ENCODE results near the gene DLG5.

Gene DLG5

DNA sequence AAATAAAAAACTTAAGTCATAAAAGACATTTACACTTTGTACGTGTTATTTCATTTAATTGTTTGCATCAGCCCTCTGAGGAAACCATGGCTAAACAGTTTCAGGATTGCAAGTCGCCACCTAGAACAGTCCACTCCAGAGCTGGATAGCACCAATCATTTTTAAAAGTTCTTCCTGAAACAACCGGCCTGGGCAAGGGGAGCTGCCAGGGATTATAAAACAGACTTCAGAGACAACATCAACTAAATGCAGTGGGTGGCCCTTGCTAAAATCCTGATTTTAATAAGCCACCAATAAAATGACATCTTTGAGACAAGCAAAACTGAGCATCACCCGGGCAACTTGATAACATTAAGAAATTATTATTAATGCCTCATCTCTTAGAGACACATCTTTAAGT lies 13.5 kb downstream of the DLG5 start:
- no peak overlapping the region for H3K27ac ChIP-seq (ENCODE audit: insufficient read depth, low read length, poor library complexity, severe bottlenecking)
- H3K27me3 ChIP-seq (replicated peaks; ENCODE audit: control insufficient read depth, insufficient read depth, low read length, poor library complexity, severe bottlenecking): no peaks in the 10 kb centered on the region
- H3K4me3 ChIP-seq (ENCODE audit: insufficient read depth, low read depth, low read length, poor library complexity, severe bottlenecking): no peak overlapping the region
- H3K4me1 ChIP-seq (ENCODE audit: control insufficient read depth, insufficient read depth, low read length, poor library complexity, severe bottlenecking): no peaks in the 10 kb centered on the region
- H3K36me3 ChIP-seq (ENCODE audit: control insufficient read depth, insufficient read depth, low read length): no peaks in the 10 kb centered on the region
- no peak for DNase-seq
- H3K9me3 ChIP-seq (ENCODE audit: control insufficient read depth, low read length): no peaks in the 10 kb centered on the region

DNA sequence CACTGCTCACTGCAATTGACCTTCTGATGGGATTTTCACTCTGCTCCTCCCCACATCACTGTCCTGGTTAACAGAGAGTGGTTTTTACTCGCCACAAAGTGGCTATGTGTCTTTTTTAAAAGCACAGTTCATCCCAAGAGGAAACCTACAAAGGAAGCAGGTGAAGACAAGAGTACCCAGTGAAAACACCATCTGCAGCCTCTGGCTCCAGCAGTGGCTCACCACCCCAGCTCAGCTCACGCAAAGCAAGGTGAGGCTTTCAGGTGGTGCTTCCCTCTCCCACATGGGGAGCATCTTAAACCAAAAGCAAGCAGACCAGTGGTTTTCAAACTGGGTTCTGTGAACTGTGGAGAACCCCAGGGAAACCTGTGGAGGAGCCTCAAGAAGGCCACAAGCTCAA lies 14.0 kb downstream of the DLG5 start:
- Histone ChIP-seq H3K4me1 (ENCODE audit: control insufficient read depth, insufficient read depth, low read length, poor library complexity, severe bottlenecking) (no peaks in the 10 kb centered on the region), H3K4me3 (ENCODE audit: insufficient read depth, low read depth, low read length, poor library complexity, severe bottlenecking) (no peak overlapping the region), H3K27ac (ENCODE audit: insufficient read depth, low read length, poor library complexity, severe bottlenecking) (no peak overlapping the region), H3K9me3 (ENCODE audit: control insufficient read depth, low read length) (no peaks in the 10 kb centered on the region), H3K27me3 (replicated peaks; ENCODE audit: control insufficient read depth, insufficient read depth, low read length, poor library complexity, severe bottlenecking) (no peaks in the 10 kb centered on the region), H3K36me3 (ENCODE audit: control insufficient read depth, insufficient read depth, low read length) (no peaks in the 10 kb centered on the region)
- DNase-seq: no peak

DNA sequence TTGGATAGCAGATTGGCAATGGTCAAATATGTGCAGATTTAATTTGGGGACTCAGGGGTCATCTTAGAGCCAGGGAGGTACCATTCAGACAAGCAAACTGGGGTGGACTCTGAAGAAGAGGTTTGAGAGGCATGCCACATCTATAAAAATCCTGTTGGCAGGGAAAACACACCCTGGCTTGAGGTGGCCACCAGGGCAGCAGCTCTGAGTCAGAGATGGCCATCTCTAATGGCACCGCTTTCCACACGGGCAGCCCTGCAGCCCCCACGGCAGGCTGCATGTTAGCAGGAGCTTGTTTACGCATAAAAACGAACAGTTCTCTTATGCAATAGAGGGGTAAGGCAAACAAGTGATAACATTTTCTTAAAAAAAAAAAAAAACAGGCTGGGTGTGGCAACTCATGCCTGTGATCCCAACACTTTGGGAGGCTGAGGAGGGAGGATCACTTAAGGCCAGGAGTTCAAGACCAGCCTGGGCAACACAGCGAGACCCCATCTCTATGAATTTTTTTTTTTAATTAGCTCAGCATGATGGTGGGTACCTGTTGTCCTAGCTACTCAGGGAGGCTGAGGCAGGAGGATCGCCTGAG lies 14.9 kb downstream of the DLG5 start:
- H3K36me3 ChIP-seq (ENCODE audit: control insufficient read depth, insufficient read depth, low read length): no peaks in the 10 kb centered on the region
- no peak for DNase-seq
- H3K9me3 ChIP-seq (ENCODE audit: control insufficient read depth, low read length): no peaks in the 10 kb centered on the region
- no peak overlapping the region for H3K4me3 ChIP-seq (ENCODE audit: insufficient read depth, low read depth, low read length, poor library complexity, severe bottlenecking)
- no peak overlapping the region for H3K27ac ChIP-seq (ENCODE audit: insufficient read depth, low read length, poor library complexity, severe bottlenecking)
- H3K4me1 ChIP-seq (ENCODE audit: control insufficient read depth, insufficient read depth, low read length, poor library complexity, severe bottlenecking): no peaks in the 10 kb centered on the region
- no peaks in the 10 kb centered on the region for H3K27me3 ChIP-seq (replicated peaks; ENCODE audit: control insufficient read depth, insufficient read depth, low read length, poor library complexity, severe bottlenecking)

DNA sequence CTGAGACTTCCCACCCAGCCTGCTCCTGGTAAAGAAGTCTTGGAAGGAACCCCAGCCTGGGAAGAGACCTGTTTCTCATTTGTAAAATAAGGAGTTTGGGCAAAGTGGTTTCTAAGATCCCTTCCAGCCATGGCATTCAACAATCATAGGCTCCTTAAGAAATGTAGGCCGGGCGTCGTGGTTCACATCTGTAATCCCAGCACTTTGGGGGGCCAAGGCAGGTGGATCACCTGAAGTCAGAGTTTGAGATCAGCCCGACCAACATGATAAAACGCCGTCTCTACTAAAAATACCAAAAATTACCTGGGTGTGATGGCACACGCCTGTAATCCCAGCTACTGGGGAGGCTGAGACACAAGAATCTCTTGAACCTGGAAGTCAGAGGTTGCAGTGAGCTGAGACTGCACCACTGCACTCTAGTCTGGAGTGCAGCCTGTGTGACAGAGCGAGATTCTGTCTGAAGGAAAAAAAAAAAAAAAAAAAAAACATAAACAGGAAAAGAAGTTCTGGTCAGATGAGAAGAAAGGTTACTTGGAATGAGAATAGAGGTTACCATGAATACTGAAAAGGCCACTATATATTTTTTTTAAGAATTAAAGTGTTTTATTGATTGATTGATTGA lies 15.9 kb downstream of the DLG5 start:
- H3K27ac ChIP-seq (ENCODE audit: insufficient read depth, low read length, poor library complexity, severe bottlenecking): no peak overlapping the region

DNA sequence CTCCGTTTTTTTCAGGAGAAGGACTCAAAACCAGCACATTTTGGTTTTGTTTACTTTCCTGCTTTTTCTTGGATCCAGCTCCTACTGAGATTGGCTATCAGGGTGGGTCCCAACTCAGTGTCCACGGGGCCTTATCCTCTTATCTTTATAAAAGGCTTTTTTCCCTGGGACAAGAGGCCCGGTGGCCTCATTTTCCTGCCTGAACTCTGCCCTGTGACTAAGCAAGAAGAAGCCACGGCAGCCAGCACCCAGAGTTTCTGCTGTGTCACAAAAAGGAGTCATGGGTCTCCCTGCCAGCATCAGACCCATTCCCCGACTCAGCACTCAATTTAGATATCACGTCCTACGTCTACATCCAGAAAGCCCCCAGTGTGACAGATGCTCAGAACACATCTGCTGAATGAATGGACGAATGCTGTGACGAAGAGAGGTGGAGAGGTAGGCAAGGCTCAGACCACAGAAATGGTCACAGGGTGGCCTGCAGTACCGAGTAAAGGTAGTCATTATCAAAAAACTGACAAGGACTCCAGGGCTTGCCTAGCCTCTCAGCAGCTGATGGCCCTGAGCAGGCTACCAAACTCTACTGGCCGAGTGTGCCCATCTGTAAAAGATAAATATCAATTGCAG lies 16.7 kb downstream of the DLG5 start:
- H3K4me3 ChIP-seq (ENCODE audit: insufficient read depth, low read depth, low read length, poor library complexity, severe bottlenecking): no peak overlapping the region
- H3K27ac ChIP-seq (ENCODE audit: insufficient read depth, low read length, poor library complexity, severe bottlenecking): no peak overlapping the region
- H3K36me3 ChIP-seq (ENCODE audit: control insufficient read depth, insufficient read depth, low read length): no peaks in the 10 kb centered on the region
- DNase-seq: no peak
- H3K9me3 ChIP-seq (ENCODE audit: control insufficient read depth, low read length): no peaks in the 10 kb centered on the region
- no peaks in the 10 kb centered on the region for H3K4me1 ChIP-seq (ENCODE audit: control insufficient read depth, insufficient read depth, low read length, poor library complexity, severe bottlenecking)
- no peaks in the 10 kb centered on the region for H3K27me3 ChIP-seq (replicated peaks; ENCODE audit: control insufficient read depth, insufficient read depth, low read length, poor library complexity, severe bottlenecking)

More for the DNA sequence above, 15.9 kb downstream of the DLG5 start:
- Histone ChIP-seq H3K36me3 (ENCODE audit: control insufficient read depth, insufficient read depth, low read length) (no peaks in the 10 kb centered on the region), H3K9me3 (ENCODE audit: control insufficient read depth, low read length) (no peaks in the 10 kb centered on the region), H3K4me1 (ENCODE audit: control insufficient read depth, insufficient read depth, low read length, poor library complexity, severe bottlenecking) (no peaks in the 10 kb centered on the region), H3K27me3 (replicated peaks; ENCODE audit: control insufficient read depth, insufficient read depth, low read length, poor library complexity, severe bottlenecking) (no peaks in the 10 kb centered on the region), H3K4me3 (ENCODE audit: insufficient read depth, low read depth, low read length, poor library complexity, severe bottlenecking) (no peak overlapping the region)
- DNase-seq: no peak

DNA sequence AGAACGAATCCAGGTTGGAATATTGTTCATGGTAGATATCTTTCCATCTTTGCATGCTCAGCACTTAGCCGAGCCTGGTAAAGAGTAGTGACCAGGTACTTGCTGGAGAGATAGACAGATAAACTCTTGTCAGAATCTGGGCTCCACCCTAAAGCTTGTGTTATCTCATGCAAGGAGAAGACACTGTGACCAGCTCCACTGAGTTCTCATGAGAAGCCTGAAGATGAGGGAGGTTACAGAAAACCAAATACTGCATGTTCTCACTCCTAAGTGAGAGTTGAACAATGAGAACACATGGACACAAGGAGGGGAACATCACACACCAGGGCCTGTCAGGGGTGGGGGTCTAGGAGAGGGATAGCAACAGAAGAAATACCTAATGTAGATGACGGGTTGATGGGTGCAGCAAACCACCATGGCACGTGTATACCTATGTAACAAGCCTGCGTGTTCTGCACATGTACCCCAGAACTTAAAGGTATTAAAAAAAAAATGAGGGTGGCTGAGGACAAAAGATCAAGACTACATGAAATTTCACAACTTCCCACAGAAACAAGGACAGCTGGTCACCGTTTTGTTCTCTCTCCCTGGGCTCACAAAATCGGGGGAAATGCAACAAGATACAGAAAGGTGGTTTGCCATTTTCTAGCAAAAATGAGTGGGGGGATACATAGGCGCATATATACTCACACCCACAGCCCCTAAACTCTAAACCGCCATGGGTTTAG lies 17.4 kb downstream of the DLG5 start:
- H3K27ac ChIP-seq (ENCODE audit: insufficient read depth, low read length, poor library complexity, severe bottlenecking): no peak overlapping the region
- no peak for DNase-seq
- no peaks in the 10 kb centered on the region for H3K9me3 ChIP-seq (ENCODE audit: control insufficient read depth, low read length)
- H3K4me1 ChIP-seq (ENCODE audit: control insufficient read depth, insufficient read depth, low read length, poor library complexity, severe bottlenecking): no peaks in the 10 kb centered on the region
- no peaks in the 10 kb centered on the region for H3K36me3 ChIP-seq (ENCODE audit: control insufficient read depth, insufficient read depth, low read length)
- H3K27me3 ChIP-seq (replicated peaks; ENCODE audit: control insufficient read depth, insufficient read depth, low read length, poor library complexity, severe bottlenecking): no peaks in the 10 kb centered on the region
- H3K4me3 ChIP-seq (ENCODE audit: insufficient read depth, low read depth, low read length, poor library complexity, severe bottlenecking): no peak overlapping the region

DNA sequence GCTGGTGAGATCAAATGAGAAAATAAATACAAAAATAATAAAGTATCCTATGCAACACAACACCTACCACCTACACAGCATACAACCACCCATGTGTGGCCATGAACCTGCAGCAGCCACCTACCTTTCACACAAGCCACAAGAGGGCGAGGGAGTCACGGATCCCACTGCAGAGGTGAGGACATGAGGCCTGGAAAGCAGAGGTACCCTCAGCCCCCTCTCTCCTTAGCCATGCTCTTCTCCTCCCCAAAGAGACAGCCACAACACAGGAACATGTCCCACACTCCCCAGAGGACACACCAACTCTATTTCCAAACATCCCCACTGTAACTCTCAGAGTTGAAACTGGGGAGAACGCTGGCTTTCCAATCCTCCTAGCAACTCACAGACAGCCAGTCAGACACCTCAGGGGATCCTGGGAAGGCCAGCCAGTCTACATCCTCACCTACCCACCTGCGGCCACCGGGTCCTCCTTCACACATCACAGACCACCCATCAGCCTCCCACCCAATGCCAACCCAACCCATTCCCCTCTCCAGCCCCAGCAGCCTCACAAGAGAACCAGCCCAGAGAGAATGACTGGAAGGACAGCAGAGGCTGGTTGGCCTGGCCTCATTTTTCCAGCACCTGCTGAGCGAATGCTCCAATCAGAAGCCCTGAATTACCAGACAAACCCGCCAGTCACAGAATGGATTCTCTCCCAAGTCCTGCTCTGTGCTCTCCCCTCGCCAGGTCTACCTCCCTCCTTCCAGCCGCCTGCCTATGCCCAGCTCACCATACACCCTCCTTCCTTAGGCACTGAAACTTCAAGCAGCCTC lies 18.4 kb downstream of the DLG5 start:
- Histone ChIP-seq H3K27me3 (replicated peaks; ENCODE audit: control insufficient read depth, insufficient read depth, low read length, poor library complexity, severe bottlenecking) (no peaks in the 10 kb centered on the region), H3K4me1 (ENCODE audit: control insufficient read depth, insufficient read depth, low read length, poor library complexity, severe bottlenecking) (no peaks in the 10 kb centered on the region), H3K4me3 (ENCODE audit: insufficient read depth, low read depth, low read length, poor library complexity, severe bottlenecking) (no peak overlapping the region), H3K9me3 (ENCODE audit: control insufficient read depth, low read length) (no peaks in the 10 kb centered on the region), H3K27ac (ENCODE audit: insufficient read depth, low read length, poor library complexity, severe bottlenecking) (no peak overlapping the region), H3K36me3 (ENCODE audit: control insufficient read depth, insufficient read depth, low read length) (no peaks in the 10 kb centered on the region)
- DNase-seq: no peak

DNA sequence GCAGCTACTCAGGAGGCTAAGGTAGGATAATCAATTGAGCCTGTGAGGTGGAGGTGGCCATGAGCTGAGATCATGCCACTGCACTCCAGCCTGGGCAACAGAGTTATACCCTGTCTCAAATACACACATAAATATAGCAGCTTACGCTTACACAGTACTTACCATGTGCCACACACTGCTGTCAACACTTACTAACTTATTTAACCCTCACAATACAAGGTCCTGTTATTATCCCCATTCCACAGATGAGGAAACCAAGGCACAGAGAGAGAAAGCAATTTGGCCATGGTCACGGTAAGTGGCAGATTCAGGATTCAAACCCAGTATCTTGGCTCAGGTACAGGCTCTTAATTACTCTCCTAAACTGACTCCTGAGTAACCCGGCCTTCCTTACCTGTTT lies 19.1 kb downstream of the DLG5 start:
- H3K27me3 ChIP-seq (replicated peaks; ENCODE audit: control insufficient read depth, insufficient read depth, low read length, poor library complexity, severe bottlenecking): no peaks in the 10 kb centered on the region
- DNase-seq: no peak
- H3K4me1 ChIP-seq (ENCODE audit: control insufficient read depth, insufficient read depth, low read length, poor library complexity, severe bottlenecking): no peaks in the 10 kb centered on the region
- H3K36me3 ChIP-seq (ENCODE audit: control insufficient read depth, insufficient read depth, low read length): no peaks in the 10 kb centered on the region
- H3K9me3 ChIP-seq (ENCODE audit: control insufficient read depth, low read length): no peaks in the 10 kb centered on the region
- H3K27ac ChIP-seq (ENCODE audit: insufficient read depth, low read length, poor library complexity, severe bottlenecking): no peak overlapping the region
- H3K4me3 ChIP-seq (ENCODE audit: insufficient read depth, low read depth, low read length, poor library complexity, severe bottlenecking): no peak overlapping the region

DNA sequence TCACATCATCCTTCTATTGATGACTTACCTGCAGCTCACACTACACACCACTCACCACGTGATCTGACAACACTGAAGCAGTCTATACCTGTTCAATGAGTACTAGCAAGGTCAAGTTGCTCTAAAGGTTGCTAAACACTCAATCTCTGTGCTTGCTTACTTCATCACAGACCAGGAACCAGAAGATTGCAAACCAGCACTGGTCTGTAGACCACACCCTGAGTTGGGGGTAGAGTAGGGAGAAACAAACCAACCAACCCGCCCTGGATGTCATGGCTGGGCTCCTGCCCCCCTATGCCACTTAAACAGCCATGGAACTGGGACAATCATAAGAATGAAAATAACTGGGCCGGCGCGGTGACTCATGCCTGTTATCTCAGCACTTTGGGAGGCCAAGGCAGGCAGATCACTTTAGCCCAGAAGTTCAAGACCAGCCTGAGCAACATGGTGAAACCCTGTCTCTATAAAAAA lies 19.6 kb downstream of the DLG5 start:
- no peaks in the 10 kb centered on the region for H3K4me1 ChIP-seq (ENCODE audit: control insufficient read depth, insufficient read depth, low read length, poor library complexity, severe bottlenecking)
- no peaks in the 10 kb centered on the region for H3K27me3 ChIP-seq (replicated peaks; ENCODE audit: control insufficient read depth, insufficient read depth, low read length, poor library complexity, severe bottlenecking)
- no peak overlapping the region for H3K27ac ChIP-seq (ENCODE audit: insufficient read depth, low read length, poor library complexity, severe bottlenecking)
- H3K4me3 ChIP-seq (ENCODE audit: insufficient read depth, low read depth, low read length, poor library complexity, severe bottlenecking): no peak overlapping the region
- H3K9me3 ChIP-seq (ENCODE audit: control insufficient read depth, low read length): no peaks in the 10 kb centered on the region
- no peaks in the 10 kb centered on the region for H3K36me3 ChIP-seq (ENCODE audit: control insufficient read depth, insufficient read depth, low read length)
- no peak for DNase-seq

Data from effector memory CD4-positive, alpha-beta T cell (primary cell).